COLO829 (cell line): ENCODE measurements around the gene PITPNM3.

Experiments
- DNase-seq: peaks from one replicate; pipeline ENCODE4 v3.0.0; 2012; ENCODE audit warnings: low spot score

PITPNM3 gene

GRCh38 chr17:6551869-6552531 is 4.4 kb downstream of the PITPNM3 start:
- DNase-seq = no peak

- DNase-seq = no peak
Observed at GRCh38 chr17:6551356-6551755, 5.0 kb downstream of the PITPNM3 start.

DNA sequence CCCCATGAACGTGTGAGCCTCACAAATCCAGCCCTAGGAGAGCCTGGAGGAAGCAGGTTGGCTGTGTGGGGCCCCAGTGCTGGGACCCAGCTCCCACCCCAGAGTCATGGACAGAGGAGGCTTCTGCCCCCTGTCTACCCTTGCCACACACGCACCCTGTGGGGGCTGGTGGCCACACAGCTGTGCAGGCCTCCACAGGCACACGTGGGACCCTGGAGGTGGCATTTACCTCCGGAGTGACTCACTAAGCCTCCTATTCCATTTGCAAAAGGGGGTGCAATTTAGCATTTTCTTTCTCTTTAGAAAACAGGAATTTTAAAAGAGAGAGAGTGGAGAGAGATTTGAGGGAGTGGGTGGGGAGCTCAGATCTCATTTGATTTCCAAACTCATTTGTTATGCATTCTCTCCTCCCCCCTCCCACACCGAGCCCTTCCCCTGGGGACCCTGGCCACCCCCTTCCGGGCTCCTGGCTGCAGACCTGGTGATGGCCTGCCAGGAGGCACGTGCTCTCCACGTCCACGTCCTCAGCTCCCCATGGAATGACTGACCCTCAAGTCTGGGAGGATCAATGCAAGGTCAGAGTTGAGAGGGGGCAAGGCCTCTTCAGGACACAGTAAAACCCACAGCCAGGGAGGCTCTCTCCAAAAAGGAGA is 6.8 kb downstream of the PITPNM3 start:
- DNase-seq = no peak

DNA sequence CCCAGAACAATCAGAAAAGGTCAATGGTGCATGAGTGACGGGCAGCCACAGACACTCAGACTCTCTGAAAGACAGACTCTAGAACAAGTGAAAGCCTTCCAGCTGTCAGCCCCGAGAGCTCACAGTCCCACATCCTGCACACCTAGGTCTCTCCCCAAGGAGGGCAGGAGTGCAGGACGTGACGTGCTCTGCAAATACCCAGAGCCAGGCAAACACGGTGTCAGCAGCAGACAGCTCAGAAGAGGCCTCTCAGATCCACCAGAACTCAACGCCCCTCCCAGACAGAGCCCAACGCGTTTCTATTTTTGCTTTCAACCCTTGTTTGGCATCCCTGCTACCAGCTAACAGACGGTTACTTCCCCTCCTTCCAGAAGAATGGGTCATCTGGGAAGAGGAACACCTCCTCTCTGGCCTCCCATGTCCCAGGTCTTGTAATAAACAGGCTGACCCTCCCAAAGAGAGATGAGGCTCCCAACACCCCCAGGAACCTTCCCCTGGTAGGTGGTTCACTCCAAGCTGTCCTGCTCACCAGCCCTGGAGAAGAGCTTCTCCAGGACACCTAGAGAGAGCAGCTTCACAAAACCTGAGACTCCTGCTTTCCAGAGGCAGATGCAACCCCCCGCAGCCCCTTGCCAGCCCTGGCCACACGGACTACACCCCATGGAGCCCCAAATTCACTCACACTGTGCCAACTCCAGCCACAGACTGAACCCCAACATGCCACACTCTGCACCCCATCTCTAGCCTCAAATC is 7.6 kb downstream of the PITPNM3 start:
- DNase-seq = no peak

- DNase-seq = no peak
Observed at GRCh38 chr17:6548034-6548433, 8.3 kb downstream of the PITPNM3 start.

- no peak for DNase-seq
Observed at GRCh38 chr17:6547336-6547735, 9.0 kb downstream of the PITPNM3 start.

- no peak for DNase-seq
Observed at GRCh38 chr17:6546069-6546718, 10.2 kb downstream of the PITPNM3 start.

GRCh38 chr17:6545291-6545690 is 11.1 kb downstream of the PITPNM3 start:
- DNase-seq = no peak

DNA sequence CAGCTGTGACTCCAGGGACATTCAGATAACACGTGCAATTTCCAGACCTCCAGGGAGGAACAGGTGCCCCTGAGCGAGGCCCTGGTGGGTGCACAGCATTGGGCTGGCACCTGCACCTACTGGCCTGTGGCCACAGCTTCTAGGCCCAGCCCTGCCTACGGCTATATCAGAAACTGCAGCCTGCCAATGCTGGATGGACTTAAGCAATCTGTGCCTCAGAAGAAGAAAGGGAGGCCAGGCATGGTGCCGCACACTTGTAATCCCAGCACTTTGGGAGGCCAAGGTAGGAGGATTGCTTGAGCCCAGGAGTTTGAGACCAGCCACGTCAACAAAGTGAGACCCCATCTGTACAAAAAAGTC is 12.4 kb downstream of the PITPNM3 start:
- DNase-seq = no peak

DNA sequence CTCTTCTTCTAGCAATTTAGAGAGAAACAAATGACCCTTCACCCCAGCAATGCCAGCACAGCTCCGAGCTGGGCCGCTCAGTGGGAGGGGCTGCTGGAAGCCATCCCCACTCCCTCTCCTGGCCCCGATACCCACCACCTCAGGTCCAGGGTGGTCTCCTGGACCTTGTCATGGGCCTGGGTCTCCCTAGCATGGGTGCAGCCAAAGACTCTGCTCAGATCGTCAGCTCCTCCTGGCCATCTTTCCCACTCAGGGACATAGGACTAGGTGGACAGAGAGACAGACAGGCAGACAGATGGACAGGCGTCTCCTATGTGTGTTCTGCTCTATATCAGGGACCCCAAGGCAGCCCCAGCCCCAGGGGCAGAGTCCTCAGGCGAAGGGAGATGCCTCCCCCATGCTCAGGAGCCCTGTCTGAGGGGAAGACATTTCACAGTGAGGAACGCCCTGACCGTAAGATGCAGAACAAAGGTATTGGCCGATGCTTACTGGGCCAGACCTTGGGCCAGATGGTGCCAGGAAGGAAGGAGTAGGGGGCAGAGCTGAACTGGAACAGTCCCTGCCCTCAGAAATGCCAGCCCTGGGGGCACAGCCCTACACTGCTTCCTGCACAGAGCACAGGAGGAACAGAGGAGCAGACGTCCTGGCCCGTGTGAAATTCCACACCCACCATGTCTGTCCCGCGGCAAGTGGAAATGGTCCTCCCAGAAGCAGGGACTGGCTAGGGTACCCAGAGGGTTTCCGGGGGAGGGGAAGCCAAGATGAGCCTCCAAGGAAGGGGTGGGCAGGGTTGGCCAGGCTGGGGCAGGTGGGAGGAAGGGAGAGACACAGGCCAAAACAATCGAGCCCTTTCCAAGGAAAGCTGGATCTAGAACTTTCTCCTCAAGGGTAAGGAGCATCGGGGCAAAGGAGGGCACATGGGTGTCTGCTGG is 13.0 kb downstream of the PITPNM3 start:
- no peak for DNase-seq

- no peak for DNase-seq
Observed at GRCh38 chr17:6542577-6542976, 13.8 kb downstream of the PITPNM3 start.

DNA sequence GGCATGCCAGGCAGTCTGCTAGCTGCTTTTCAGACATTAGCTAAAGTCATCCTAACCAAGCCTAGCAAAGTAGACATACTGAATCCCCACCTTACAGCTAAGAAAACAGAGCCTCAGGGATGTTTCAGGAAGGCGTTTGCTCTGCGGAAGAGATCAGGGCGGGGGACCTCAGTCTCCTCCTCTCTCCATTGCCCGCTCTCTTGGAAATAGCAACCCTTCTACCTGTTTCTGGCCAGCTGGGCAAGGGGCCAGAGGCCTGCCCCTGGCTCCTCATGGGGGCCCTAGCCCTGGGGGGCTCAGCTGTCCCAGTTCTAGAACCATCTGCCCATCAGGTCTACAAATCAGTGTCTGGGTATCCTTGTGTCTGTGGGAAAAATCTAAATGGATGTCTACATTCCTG is 14.5 kb downstream of the PITPNM3 start:
- no peak for DNase-seq

GRCh38 chr17:6539871-6540270 is 16.5 kb downstream of the PITPNM3 start:
- no peak for DNase-seq

GRCh38 chr17:6536566-6537065 is 19.7 kb downstream of the PITPNM3 start:
- no peak for DNase-seq

- DNase-seq = no peak
Observed at GRCh38 chr17:6536053-6536452, 20.3 kb downstream of the PITPNM3 start.

GRCh38 chr17:6534846-6535514 is 21.4 kb downstream of the PITPNM3 start:
- DNase-seq = no peak

DNA sequence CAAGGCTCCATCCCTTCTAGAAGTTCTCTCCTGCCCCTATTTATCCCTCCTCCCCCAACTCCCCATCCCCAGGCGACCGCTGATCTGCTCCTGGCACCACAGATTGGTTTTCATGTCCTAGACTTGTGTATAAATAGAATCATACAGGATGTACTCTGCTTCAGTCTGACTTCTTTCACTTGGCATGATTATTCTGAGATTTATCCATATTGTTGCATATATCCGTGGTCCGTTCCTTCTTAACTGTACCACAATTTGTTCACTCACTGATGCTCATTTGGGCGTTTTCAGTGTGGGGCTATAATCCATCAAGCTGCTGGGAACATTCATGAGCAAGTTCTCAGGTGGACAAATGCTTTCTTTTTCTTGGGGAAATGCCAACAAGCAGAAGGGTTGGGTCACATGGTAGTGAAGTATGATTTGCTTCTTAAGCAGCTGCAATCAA is 23.9 kb downstream of the PITPNM3 start:
- DNase-seq = no peak

- no peak for DNase-seq
Observed at GRCh38 chr17:6531575-6531974, 24.8 kb downstream of the PITPNM3 start.

DNA sequence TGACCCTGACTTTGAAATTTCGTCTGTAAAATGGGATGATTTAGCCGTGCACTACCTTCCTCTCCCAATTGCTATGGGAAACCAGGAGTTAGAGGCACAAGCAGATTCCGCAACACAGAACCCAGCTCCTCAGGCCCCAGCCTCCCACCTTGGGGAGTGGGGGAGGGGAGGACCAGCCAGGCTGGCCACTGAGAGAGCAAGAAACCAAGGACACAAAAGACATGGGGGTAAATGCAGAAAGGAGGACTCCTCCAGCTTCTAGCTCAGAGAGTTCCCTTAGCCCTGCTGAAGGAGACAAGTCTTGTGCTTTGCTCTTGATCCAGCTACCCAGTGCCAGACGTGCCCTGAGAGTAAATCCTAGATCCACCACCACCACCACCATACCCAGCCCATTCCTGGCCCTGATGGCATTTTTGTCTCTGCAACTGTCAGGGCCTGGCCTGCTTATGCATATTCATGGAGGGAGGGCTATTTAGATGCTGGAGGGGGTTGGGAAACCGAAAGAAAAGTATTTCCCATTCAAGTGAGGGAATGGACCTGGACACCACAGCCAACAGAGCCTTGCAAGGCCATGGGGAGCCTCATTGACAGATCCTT is 25.9 kb downstream of the PITPNM3 start:
- no peak for DNase-seq

GRCh38 chr17:6528557-6528956 is 27.8 kb downstream of the PITPNM3 start:
- no peak for DNase-seq
